WTC11 (cell line): Measurements from ENCODE around the gene NCKAP5.

Source experiments
- FOXK1 ChIP-seq: sonication (generic); formaldehyde crosslinking; IDR thresholded peaks from 2 replicates; pipeline ENCODE4 v1.8.0; 2022; ENCODE audit warnings: mild to moderate bottlenecking, moderate library complexity, missing genetic modification reagents
- JAZF1 ChIP-seq: fragments of 250-450 bp; sonication (Bioruptor Pico); IDR thresholded peaks from 2 replicates; pipeline ENCODE4 v1.9.0; 2021; ENCODE audit warnings: moderate library complexity, mild to moderate bottlenecking, inconsistent platforms
- JUN ChIP-seq: sonication (generic); formaldehyde crosslinking; IDR thresholded peaks from 2 replicates; pipeline ENCODE4 v1.8.0; 2023; ENCODE audit warnings: mild to moderate bottlenecking, missing genetic modification reagents
- OVOL2 ChIP-seq: fragments of 250-450 bp; sonication (Bioruptor Pico); IDR thresholded peaks from 2 replicates; pipeline ENCODE4 v1.9.0; 2021; ENCODE audit warnings: mild to moderate bottlenecking, borderline replicate concordance
- SP1 ChIP-seq: sonication (generic); formaldehyde crosslinking; conservative IDR thresholded peaks from 2 replicates; pipeline ENCODE4 v1.8.1; 2022; ENCODE audit warnings: missing genetic modification reagents
- TEAD1 ChIP-seq: sonication (generic); formaldehyde crosslinking; IDR thresholded peaks from 2 replicates; pipeline ENCODE4 v1.8.0; 2022; ENCODE audit warnings: mild to moderate bottlenecking, missing genetic modification reagents
- TF ChIP-seq, protein P1 (sequence below): fragments of 200-600 bp; IDR thresholded peaks from 2 replicates; pipeline ENCODE4 v1.8.0; 2022; ENCODE audit warnings: antibody characterized with exemption
- TF ChIP-seq, protein P2 (sequence below): sonication (generic); formaldehyde crosslinking; IDR thresholded peaks from 2 replicates; pipeline ENCODE4 v1.8.1; 2023; ENCODE audit warnings: mild to moderate bottlenecking, moderate library complexity, missing genetic modification reagents
- TF ChIP-seq, protein P3 (sequence below): sonication (generic); formaldehyde crosslinking; IDR thresholded peaks from 2 replicates; pipeline ENCODE4 v1.8.0; 2022; ENCODE audit warnings: mild to moderate bottlenecking, missing genetic modification reagents

DNA sequence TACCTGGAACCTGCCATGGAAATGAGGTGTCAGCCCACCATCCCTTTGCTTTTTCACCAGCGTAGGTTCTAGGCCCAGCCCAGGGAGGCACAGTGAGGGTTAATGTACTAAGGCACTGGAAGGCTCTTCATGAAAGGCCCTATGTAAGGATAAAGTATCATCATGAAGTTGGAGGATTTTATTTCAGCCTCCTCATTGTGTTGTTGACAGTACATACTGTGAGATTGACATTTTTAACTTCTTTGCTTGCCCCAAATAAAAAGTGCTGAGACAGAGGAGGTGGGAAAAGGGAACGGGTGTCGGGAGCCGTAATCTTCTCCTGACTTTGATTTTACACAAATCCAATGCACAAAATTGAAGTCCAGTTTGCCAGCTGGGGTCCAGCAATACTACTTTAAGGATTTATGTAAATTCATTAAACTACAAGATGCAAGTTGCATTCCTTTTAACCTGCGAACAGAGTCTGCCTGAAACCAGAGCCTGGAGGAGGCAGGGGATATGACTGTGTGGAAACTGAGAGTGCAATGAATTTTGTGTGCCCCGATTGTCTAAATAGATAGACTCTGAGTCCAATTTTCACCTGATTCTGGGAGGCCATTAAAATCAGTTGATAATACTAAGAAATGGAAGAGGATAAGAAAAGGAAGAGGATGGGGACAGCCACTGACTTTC, 5.4 kb upstream of the NCKAP5 start:
- TF ChIP-seq, protein P1, sequence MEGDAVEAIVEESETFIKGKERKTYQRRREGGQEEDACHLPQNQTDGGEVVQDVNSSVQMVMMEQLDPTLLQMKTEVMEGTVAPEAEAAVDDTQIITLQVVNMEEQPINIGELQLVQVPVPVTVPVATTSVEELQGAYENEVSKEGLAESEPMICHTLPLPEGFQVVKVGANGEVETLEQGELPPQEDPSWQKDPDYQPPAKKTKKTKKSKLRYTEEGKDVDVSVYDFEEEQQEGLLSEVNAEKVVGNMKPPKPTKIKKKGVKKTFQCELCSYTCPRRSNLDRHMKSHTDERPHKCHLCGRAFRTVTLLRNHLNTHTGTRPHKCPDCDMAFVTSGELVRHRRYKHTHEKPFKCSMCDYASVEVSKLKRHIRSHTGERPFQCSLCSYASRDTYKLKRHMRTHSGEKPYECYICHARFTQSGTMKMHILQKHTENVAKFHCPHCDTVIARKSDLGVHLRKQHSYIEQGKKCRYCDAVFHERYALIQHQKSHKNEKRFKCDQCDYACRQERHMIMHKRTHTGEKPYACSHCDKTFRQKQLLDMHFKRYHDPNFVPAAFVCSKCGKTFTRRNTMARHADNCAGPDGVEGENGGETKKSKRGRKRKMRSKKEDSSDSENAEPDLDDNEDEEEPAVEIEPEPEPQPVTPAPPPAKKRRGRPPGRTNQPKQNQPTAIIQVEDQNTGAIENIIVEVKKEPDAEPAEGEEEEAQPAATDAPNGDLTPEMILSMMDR, result no peak
- TF ChIP-seq OVOL2 (CRISPR knock-in tag), result no peak
- no peak for TF ChIP-seq JUN (CRISPR knock-in tag)
- TF ChIP-seq, protein P2, sequence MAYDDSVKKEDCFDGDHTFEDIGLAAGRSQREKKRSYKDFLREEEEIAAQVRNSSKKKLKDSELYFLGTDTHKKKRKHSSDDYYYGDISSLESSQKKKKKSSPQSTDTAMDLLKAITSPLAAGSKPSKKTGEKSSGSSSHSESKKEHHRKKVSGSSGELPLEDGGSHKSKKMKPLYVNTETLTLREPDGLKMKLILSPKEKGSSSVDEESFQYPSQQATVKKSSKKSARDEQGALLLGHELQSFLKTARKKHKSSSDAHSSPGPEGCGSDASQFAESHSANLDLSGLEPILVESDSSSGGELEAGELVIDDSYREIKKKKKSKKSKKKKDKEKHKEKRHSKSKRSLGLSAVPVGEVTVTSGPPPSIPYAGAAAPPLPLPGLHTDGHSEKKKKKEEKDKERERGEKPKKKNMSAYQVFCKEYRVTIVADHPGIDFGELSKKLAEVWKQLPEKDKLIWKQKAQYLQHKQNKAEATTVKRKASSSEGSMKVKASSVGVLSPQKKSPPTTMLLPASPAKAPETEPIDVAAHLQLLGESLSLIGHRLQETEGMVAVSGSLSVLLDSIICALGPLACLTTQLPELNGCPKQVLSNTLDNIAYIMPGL (CRISPR knock-in tag), result no peak
- TF ChIP-seq, protein P3, sequence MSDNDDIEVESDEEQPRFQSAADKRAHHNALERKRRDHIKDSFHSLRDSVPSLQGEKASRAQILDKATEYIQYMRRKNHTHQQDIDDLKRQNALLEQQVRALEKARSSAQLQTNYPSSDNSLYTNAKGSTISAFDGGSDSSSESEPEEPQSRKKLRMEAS (CRISPR knock-in tag), result no peak
- TF ChIP-seq SP1, result no peak
- no peak for TF ChIP-seq JAZF1
- no peak for TF ChIP-seq FOXK1 (CRISPR knock-in tag)
- TF ChIP-seq TEAD1, result no peak
